AG04449 (cell line): ENCODE data around the gene NCAM1.

ENCODE experiments used
- CTCF ChIA-PET: fragments of 350-600 bp; formaldehyde crosslinking; extraction: SDS; loops from one replicate; lab custom pipeline; 2021; ENCODE audit warnings: antibody characterized with exemption; lab: Yijun Ruan, JAX
- POLR2A ChIA-PET: fragments of 400-600, 350-600 bp; formaldehyde crosslinking; extraction: SDS; loops from one replicate; lab custom pipeline; 2020; ENCODE audit warnings: antibody characterized with exemption, inconsistent platforms; lab: Yijun Ruan, JAX
- DNase-seq: peaks from one replicate; pipeline ENCODE4 v3.0.0-alpha.2; 2010; ENCODE audit warnings: low read depth, low spot score
- H3K4me3 ChIP-seq: 2 replicates; pipeline ENCODE4 v1.5.1; 2011; ENCODE audit warnings: low read depth, mild to moderate bottlenecking, control low read depth, low read length
- TF ChIP-seq, protein P1 (sequence below): IDR thresholded peaks from one replicate; pipeline ENCODE4 v1.5.1; 2011; ENCODE audit warnings: mild to moderate bottlenecking, moderate library complexity, low read length, control low read depth, inconsistent platforms; ENCODE audit not compliant: insufficient read depth; ENCODE audit errors: missing control alignments

Gene NCAM1

GRCh38 chr11:113057038-113057437 lies 95.8 kb downstream of the NCAM1 start:
- no peak for DNase-seq
- ChIA-PET POLR2A (no interaction called here), CTCF (no interaction called here)

GRCh38 chr11:113059548-113059947 lies 98.3 kb downstream of the NCAM1 start:
- POLR2A ChIA-PET: no interaction called here
- CTCF ChIA-PET: no interaction called here

More at GRCh38 chr11:113057038-113057437, 95.8 kb downstream of the NCAM1 start:
- TF ChIP-seq, protein P1, sequence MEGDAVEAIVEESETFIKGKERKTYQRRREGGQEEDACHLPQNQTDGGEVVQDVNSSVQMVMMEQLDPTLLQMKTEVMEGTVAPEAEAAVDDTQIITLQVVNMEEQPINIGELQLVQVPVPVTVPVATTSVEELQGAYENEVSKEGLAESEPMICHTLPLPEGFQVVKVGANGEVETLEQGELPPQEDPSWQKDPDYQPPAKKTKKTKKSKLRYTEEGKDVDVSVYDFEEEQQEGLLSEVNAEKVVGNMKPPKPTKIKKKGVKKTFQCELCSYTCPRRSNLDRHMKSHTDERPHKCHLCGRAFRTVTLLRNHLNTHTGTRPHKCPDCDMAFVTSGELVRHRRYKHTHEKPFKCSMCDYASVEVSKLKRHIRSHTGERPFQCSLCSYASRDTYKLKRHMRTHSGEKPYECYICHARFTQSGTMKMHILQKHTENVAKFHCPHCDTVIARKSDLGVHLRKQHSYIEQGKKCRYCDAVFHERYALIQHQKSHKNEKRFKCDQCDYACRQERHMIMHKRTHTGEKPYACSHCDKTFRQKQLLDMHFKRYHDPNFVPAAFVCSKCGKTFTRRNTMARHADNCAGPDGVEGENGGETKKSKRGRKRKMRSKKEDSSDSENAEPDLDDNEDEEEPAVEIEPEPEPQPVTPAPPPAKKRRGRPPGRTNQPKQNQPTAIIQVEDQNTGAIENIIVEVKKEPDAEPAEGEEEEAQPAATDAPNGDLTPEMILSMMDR: no peak
- H3K4me3 ChIP-seq: no peak overlapping the region

GRCh38 chr11:113065330-113065729 lies 104.1 kb downstream of the NCAM1 start:
- ChIA-PET POLR2A (no interaction called here), CTCF (no interaction called here)
- no peak for DNase-seq
- TF ChIP-seq, protein P1: no peak
- no peak overlapping the region for H3K4me3 ChIP-seq

More at GRCh38 chr11:113059548-113059947, 98.3 kb downstream of the NCAM1 start:
- DNase-seq: no peak
- H3K4me3 ChIP-seq: no peak overlapping the region
- TF ChIP-seq, protein P1: no peak

- DNase-seq: no peak
- ChIA-PET CTCF (no interaction called here), POLR2A (no interaction called here)
- TF ChIP-seq, protein P1: no peak
- H3K4me3 ChIP-seq: no peak overlapping the region
These were observed 111.1 kb downstream of the NCAM1 start for GRCh38 chr11:113072237-113072858.

DNA sequence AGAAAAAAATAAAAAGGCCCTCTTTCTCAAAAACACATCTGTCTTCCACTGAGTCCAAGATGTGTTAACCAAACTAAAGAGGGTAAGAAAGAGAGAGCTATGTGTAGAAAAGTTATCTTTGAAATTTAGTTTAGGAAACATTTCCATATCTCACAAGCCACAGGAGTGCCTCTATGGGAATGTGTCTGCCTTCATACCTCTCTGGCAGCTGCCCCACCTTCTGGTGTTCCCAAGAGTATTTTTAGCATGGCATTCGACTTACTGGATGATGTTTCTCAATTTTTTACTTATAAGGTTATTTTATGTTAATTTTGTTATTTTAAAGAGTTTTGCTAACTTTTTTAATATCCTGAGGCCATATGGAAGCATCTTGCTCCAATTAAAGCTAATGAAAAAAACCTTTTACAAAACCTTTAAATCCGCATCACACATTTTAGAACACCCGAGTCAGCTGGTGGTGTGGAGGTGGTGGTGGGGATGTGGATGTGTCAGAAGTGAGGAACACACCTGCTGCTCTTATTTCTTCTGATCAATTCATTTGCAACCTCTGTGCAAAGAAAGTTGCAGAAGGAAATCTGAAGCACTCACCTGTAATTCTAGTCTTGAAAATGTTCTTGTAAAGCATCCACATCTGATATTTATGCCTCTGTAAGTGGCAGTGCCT lies 112.2 kb downstream of the NCAM1 start:
- TF ChIP-seq, protein P1: no peak
- H3K4me3 ChIP-seq: no peak overlapping the region
- ChIA-PET POLR2A (no interaction called here), CTCF (no interaction called here)
- DNase-seq: no peak

GRCh38 chr11:113075586-113076095 lies 114.4 kb downstream of the NCAM1 start:
- CTCF ChIA-PET: no interaction called here
- TF ChIP-seq, protein P1: no peak
- H3K4me3 ChIP-seq: no peak overlapping the region
- POLR2A ChIA-PET: no interaction called here
- no peak for DNase-seq
